K562 (cell line): ENCODE measurements around the gene ZBTB2. TPM values are rescaled to one million over a fixed set of nuclear protein-coding genes. Genes with fewer than 3 reads are reported as not detected.

ENCODE experiments used
- ATAC-seq: fragments of 200-7000 bp; cut with Tn5 transposase; 3 replicates; pipeline ENCODE4 v1.9.1; 2020; ENCODE audit warnings: moderate library complexity
- BruUV-seq: library from RNA; stranded (reverse); fragments of 400-500 nt; replicated peaks from 2 replicates; lab custom pipeline; 2021; lab: Mats Ljungman, UMichigan
- CTCF ChIA-PET: fragments of 300-600 bp; formaldehyde crosslinking; extraction: SDS; loops from one replicate; lab custom pipeline; 2021; ENCODE audit warnings: low intra/inter-chr PET ratio; lab: Yijun Ruan, JAX
- POLR2A ChIA-PET: fragments of 300-600, 350-650 bp; sonication (Branson Sonifier 250); formaldehyde crosslinking; extraction: SDS; loops from one replicate; lab custom pipeline; 2021; ENCODE audit warnings: antibody characterized with exemption, inconsistent platforms; lab: Yijun Ruan, JAX
- DNase-seq, 4 experiments: peaks; one replicate each; pipeline versions ENCODE4 v3.0.0 to v3.0.0-alpha.2; 2011 to 2018; ENCODE audit warnings: low spot score in 3 of 4, mixed read lengths in 3 of 4; ENCODE audit errors: extremely low read depth in 1 of 4
- FAIRE-seq: peaks from 2 replicates; lab custom pipeline; 2011; peaks lifted over from hg19 to GRCh38; lab: Jason Lieb, UNC
- H2AFZ ChIP-seq: 2 replicates; pipeline ENCODE4 v1.6.0; 2011; ENCODE audit warnings: low read depth, low read length, control low read depth, inconsistent platforms
- H3K27ac ChIP-seq: fragments of 200-600 bp; 3 replicates; pipeline ENCODE4 v1.8.0; 2011; ENCODE audit warnings: low read depth, mild to moderate bottlenecking, control low read depth, inconsistent platforms, low read length, moderate library complexity, mixed read lengths; ENCODE audit errors: extremely low read depth
- H3K27me3 ChIP-seq, 2 experiments: fragments of 300-600 bp in 1 of 2; 2 replicates in 1 of 2; 3 replicates in 1 of 2; pipeline versions ENCODE4 v1.6.0 to v1.8.0; 2011; ENCODE audit warnings: inconsistent platforms in 2 of 2, low read length in 2 of 2, mild to moderate bottlenecking in 1 of 2, mixed read lengths in 1 of 2, moderate library complexity in 1 of 2; ENCODE audit not compliant: control insufficient read depth in 2 of 2, insufficient read depth in 2 of 2
- H3K36me3 ChIP-seq: fragments of 300-600 bp; 3 replicates; pipeline ENCODE4 v1.8.0; 2011; ENCODE audit warnings: mild to moderate bottlenecking, low read length, inconsistent platforms; ENCODE audit not compliant: control insufficient read depth, insufficient read depth
- H3K4me1 ChIP-seq, 2 experiments: fragments of 200-600 bp in 1 of 2; replicated peaks in 1 of 2; 2 replicates in 1 of 2; 3 replicates in 1 of 2; pipeline versions ENCODE4 v1.5.1 to v1.8.0; 2011; ENCODE audit warnings: inconsistent platforms in 2 of 2, low read length in 2 of 2, mild to moderate bottlenecking in 1 of 2, mixed read lengths in 1 of 2, moderate library complexity in 1 of 2; ENCODE audit not compliant: control insufficient read depth in 2 of 2, insufficient read depth in 2 of 2
- H3K4me2 ChIP-seq: 2 replicates; pipeline ENCODE4 v1.6.1; 2011; ENCODE audit warnings: low read length, control low read depth, inconsistent platforms, mixed read lengths; ENCODE audit not compliant: insufficient read depth
- H3K4me3 ChIP-seq: fragments of 200-600 bp; sonication (generic), shearing (Covaris generic); 2 replicates; pipeline ENCODE4 v1.5.1; 2016; ENCODE audit warnings: control low read depth, inconsistent platforms
- H3K79me2 ChIP-seq: fragments of 200-600 bp; 3 replicates; pipeline ENCODE4 v1.8.0; 2011; ENCODE audit warnings: low read length, inconsistent platforms; ENCODE audit not compliant: control insufficient read depth, insufficient read depth
- H3K9ac ChIP-seq, 2 experiments: 2 replicates each; pipeline versions ENCODE4 v1.6.0 to v1.6.1; 2011; ENCODE audit warnings: low read depth in 2 of 2, low read length in 2 of 2, control low read depth in 1 of 2, inconsistent platforms in 1 of 2, mild to moderate bottlenecking in 1 of 2, mixed read lengths in 1 of 2; ENCODE audit not compliant: insufficient read depth in 1 of 2
- H3K9me1 ChIP-seq: one replicate; pipeline ENCODE4 v1.6.0; 2011; ENCODE audit warnings: inconsistent platforms, mild to moderate bottlenecking, low read length, moderate library complexity; ENCODE audit not compliant: control insufficient read depth, insufficient read depth
- H3K9me3 ChIP-seq: replicated peaks from 2 replicates; pipeline ENCODE4 v1.5.1; 2011; ENCODE audit warnings: low read depth, low read length, inconsistent platforms; ENCODE audit not compliant: control insufficient read depth, insufficient read depth
- H4K20me1 ChIP-seq: replicated peaks from 2 replicates; pipeline ENCODE4 v1.6.1; 2011; ENCODE audit warnings: low read length, inconsistent platforms, mixed read lengths; ENCODE audit not compliant: control insufficient read depth, insufficient read depth
- BHLHE40 ChIP-seq: IDR thresholded peaks from 2 replicates; pipeline ENCODE4 v1.6.1; 2011; ENCODE audit warnings: low read length, improper control_type of control experiment
- ETV1 ChIP-seq: fragments of 450-650 bp; conservative IDR thresholded peaks from 2 replicates; pipeline ENCODE4 v1.6.1; 2016; ENCODE audit warnings: missing genetic modification characterization, control low read depth, low read depth, missing compliant biosample characterization
- KDM4B ChIP-seq, 2 experiments: fragments of 450-650 bp in 1 of 2; sonication (generic) in 1 of 2; IDR thresholded peaks; 2 replicates each; pipeline ENCODE4 v1.6.1; 2016 to 2017; ENCODE audit warnings: borderline replicate concordance in 2 of 2, antibody characterized with exemption in 1 of 2, low read depth in 1 of 2, mild to moderate bottlenecking in 1 of 2
- KLF16 ChIP-seq: IDR thresholded peaks from 2 replicates; pipeline ENCODE4 v1.6.1; 2016; ENCODE audit warnings: antibody characterized with exemption
- MTA2 ChIP-seq: fragments of 450-650 bp; IDR thresholded peaks from 2 replicates; pipeline ENCODE4 v1.6.1; 2016; ENCODE audit warnings: low read depth
- MYNN ChIP-seq, 2 experiments: sonication (generic); formaldehyde crosslinking in 1 of 2; IDR thresholded peaks; 2 replicates each; pipeline versions ENCODE4 v1.5.0 to v1.6.1; 2016 to 2020; ENCODE audit warnings: antibody characterized with exemption in 1 of 2, missing genetic modification reagents in 1 of 2
- SOX6 ChIP-seq: fragments of 450-650 bp; IDR thresholded peaks from 2 replicates; pipeline ENCODE4 v1.6.1; 2014; ENCODE audit warnings: mild to moderate bottlenecking
- SPI1 ChIP-seq: IDR thresholded peaks from 2 replicates; pipeline ENCODE4 v1.6.1; 2011; ENCODE audit warnings: low read depth, low read length, control low read depth, borderline replicate concordance
- STAG1 ChIP-seq: sonication (generic); formaldehyde crosslinking; IDR thresholded peaks from 2 replicates; pipeline ENCODE4 v1.5.0; 2020; ENCODE audit warnings: missing genetic modification reagents, borderline replicate concordance
- XRCC5 ChIP-seq: fragments of 200-400 bp; formaldehyde crosslinking; IDR thresholded peaks from 2 replicates; pipeline ENCODE4 v1.6.1; 2017; ENCODE audit warnings: low read depth, mild to moderate bottlenecking, low read length
- WGBS: fragments of 100-300 bp; shearing (Covaris generic); methylation state at CpG from one replicate; pipeline ENCODE4 v1.1.6; 2016; ENCODE audit warnings: low coverage, mixed read lengths; ENCODE audit not compliant: insufficient coverage; ENCODE audit errors: missing lambda C conversion rate; 5-methylcytosine and 5-hydroxymethylcytosine counted together
- in situ Hi-C: fragments of 300-500 bp; cut with MboI; formaldehyde crosslinking; loops from 4 replicates; pipeline ENCODE4 v1.15.0; 2018; ENCODE audit warnings: inconsistent platforms, mixed read lengths
- intact Hi-C: fragments of 100-400 bp; cut with micrococcal nuclease; formaldehyde crosslinking; loops from 2 replicates; pipeline ENCODE4 v1.14.2; 2022
- polyA plus RNA-seq, 8 experiments: library from polyadenylated mRNA; depleted of rRNA in 4 of 8; stranded (reverse) in 5 of 8; unstranded in 3 of 8; fragments of >200 nt; fragmentation: Nextera tagmentation in 2 of 8; fragmentation: Illumina TruSeq in 1 of 8; extraction: Ambion mirVana in 2 of 8; extraction: Trizol in 1 of 8; gene quantifications; 2 replicates each; pipeline versions ENCODE4 v1.2.1 to v1.2.3, GENCODE V29; 2011 to 2014; ENCODE audit warnings: inconsistent platforms in 1 of 8, missing spikeins in 1 of 8
- total RNA-seq, 7 experiments: library from RNA; depleted of rRNA in 6 of 7; stranded (reverse); fragments of >200 nt in 6 of 7; fragmentation: Illumina TruSeq in 2 of 7; extraction: Trizol in 2 of 7; gene quantifications; 2 replicates each; pipeline versions ENCODE4 v1.2.1 to v1.2.3, GENCODE V29; 2011 to 2021; ENCODE audit warnings: low replicate concordance in 1 of 7
- TF ChIP-seq, protein P1 (sequence below): fragments of 250-450 bp; sonication (Bioruptor Pico); IDR thresholded peaks from 2 replicates; pipeline ENCODE4 v1.5.1; 2021; ENCODE audit warnings: mild to moderate bottlenecking
- TF ChIP-seq, protein P2 (sequence below), 3 experiments: IDR thresholded peaks in 2 of 3; conservative IDR thresholded peaks in 1 of 3; 2 replicates each; pipeline ENCODE4 v1.5.1; 2011 to 2012; ENCODE audit warnings: low read length in 3 of 3, mild to moderate bottlenecking in 3 of 3, control low read depth in 2 of 3, improper control_type of control experiment in 1 of 3, inconsistent platforms in 1 of 3, low read depth in 1 of 3, mixed read lengths in 1 of 3, moderate library complexity in 1 of 3; ENCODE audit not compliant: insufficient read depth in 2 of 3
- TF ChIP-seq, protein P3 (sequence below): fragments of 450-650 bp; formaldehyde crosslinking; IDR thresholded peaks from 2 replicates; pipeline ENCODE4 v1.4.0; 2020; ENCODE audit warnings: mild to moderate bottlenecking, moderate library complexity

Gene ZBTB2
- total and polyA plus RNA-seq, 9 of the 15 experiments (the other 6 are each of a cell fraction or from before 2014, with no cell fraction given): 5.1 to 26.2 (median 16.4) TPM

DNA sequence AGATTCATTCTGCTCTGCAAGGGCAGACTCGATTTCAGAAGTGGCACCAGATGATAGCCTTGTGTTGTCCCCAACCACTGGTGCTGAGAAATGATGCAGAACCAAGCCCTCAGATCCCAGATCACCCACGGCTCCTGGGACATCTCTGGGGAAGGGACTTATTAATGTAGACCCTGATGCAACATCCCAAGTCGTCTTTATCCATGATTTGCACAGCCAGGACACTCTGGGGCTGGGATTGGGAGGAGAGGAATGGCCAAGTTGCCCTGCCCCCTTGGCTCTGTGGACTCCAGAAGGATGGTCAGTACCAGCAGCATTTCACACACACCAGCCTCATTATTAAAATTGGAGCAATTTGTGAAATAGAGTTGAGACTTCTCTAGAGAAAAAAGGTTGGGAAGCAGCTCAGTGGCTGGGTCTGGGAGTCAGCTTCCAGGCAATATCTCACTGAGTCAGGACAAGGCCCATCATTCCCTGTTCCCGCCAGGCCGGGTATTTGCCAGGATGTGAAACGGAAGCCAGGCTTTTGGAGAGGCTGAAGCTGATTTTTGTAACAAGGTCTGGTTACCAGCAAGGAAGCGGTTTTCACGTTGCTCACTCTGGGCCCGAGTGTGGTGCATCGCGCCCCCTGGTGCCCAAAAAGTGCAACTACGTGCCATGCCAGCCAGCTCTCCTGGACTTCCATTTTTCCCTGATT is 67.4 kb downstream of the ZBTB2 start:
- POLR2A ChIA-PET: interaction anchor here (0.6 to 1.4 kb wide), 12 partner anchors 11 to 701 kb away, joined by 3 to 6 read pairs (median 4); no protein-coding TSS in a partner anchor
- Histone ChIP-seq H3K9me3 (no peaks in the 10 kb centered on the region), H3K79me2 (no peaks in the 10 kb centered on the region), H3K9ac (no peak overlapping the region), H3K4me3 (no peak overlapping the region), H3K36me3 (no peaks in the 10 kb centered on the region), H3K9me1 (no peaks in the 10 kb centered on the region), H3K27ac (no peak overlapping the region), H3K4me1 (peaks cover 0 to 6% of the 10 kb centered on the region in 2 experiments; a peak in 2 of 5 replicates), H4K20me1 (no peaks in the 10 kb centered on the region), H3K27me3 (peaks cover 37 to 51% of the 10 kb centered on the region in 2 experiments), H2AFZ (no peak overlapping the region), H3K4me2 (no peak overlapping the region)
- ATAC-seq: peak; percentile 95
- intact Hi-C loops: loop anchor here (1.0 to 10.0 kb wide), 5 partner anchors 157 to 507 kb away; no protein-coding TSS in a partner anchor
- CTCF ChIA-PET: interaction anchor here (0.6 to 3.5 kb wide), 8 partner anchors 10 to 506 kb away, joined by 3 to 40 read pairs (median 4); no protein-coding TSS in a partner anchor
- peak; percentile 73 to 85 (median 82) for DNase-seq
- peak; percentile 92 for FAIRE-seq
- WGBS: under 1% methylated on average over 12 of the region's 12 CpGs
- in situ Hi-C loops: no loop called here
- no TSS peak for BruUV-seq
- TF ChIP-seq XRCC5: peak; percentile 34; the same call in 1 of the 2 replicates
- TF ChIP-seq MTA2: no peak
- peak; percentile 91 for TF ChIP-seq STAG1 (CRISPR knock-in tag)
- peak; percentile 40; the same call in 1 of the 2 replicates for TF ChIP-seq KLF16
- TF ChIP-seq BHLHE40: 0 out of 2 replicates have a peak, but pooled peaks have one; percentile 44
- no peak for TF ChIP-seq SOX6
- no peak for TF ChIP-seq KDM4B (IDR thresholded peaks at IDR 0.05; ENCODE audit: borderline replicate concordance in 2 of 2, low read depth in 1 of 2)
- TF ChIP-seq, protein P1, sequence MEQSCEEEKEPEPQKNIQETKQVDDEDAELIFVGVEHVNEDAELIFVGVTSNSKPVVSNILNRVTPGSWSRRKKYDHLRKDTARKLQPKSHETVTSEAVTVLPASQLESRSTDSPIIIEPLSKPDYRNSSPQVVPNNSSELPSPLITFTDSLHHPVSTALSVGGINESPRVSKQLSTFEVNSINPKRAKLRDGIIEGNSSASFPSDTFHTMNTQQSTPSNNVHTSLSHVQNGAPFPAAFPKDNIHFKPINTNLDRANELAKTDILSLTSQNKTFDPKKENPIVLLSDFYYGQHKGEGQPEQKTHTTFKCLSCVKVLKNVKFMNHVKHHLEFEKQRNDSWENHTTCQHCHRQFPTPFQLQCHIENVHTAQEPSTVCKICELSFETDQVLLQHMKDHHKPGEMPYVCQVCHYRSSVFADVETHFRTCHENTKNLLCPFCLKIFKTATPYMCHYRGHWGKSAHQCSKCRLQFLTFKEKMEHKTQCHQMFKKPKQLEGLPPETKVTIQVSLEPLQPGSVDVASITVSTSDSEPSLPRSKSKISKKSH (CRISPR knock-in tag): no peak
- 0 out of 2 replicates have a peak, but pooled peaks have one; percentile 13 for TF ChIP-seq ETV1
- 0 out of 2 replicates have a peak, but pooled peaks have one; percentile 40 for TF ChIP-seq MYNN (IDR thresholded peaks at IDR 0.05)
- no peak for TF ChIP-seq MYNN (CRISPR knock-in tag; IDR thresholded peaks at IDR 0.05)
- TF ChIP-seq, protein P2, sequence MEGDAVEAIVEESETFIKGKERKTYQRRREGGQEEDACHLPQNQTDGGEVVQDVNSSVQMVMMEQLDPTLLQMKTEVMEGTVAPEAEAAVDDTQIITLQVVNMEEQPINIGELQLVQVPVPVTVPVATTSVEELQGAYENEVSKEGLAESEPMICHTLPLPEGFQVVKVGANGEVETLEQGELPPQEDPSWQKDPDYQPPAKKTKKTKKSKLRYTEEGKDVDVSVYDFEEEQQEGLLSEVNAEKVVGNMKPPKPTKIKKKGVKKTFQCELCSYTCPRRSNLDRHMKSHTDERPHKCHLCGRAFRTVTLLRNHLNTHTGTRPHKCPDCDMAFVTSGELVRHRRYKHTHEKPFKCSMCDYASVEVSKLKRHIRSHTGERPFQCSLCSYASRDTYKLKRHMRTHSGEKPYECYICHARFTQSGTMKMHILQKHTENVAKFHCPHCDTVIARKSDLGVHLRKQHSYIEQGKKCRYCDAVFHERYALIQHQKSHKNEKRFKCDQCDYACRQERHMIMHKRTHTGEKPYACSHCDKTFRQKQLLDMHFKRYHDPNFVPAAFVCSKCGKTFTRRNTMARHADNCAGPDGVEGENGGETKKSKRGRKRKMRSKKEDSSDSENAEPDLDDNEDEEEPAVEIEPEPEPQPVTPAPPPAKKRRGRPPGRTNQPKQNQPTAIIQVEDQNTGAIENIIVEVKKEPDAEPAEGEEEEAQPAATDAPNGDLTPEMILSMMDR (IDR thresholded peaks at IDR 0.05 in 2 of 3, conservative IDR thresholded peaks at IDR 0.05 in 1 of 3; ENCODE audit: insufficient read depth in 2 of 3, low read depth in 1 of 3, low read length in 3 of 3): peak; percentile 91 to 98 (median 96)
- TF ChIP-seq, protein P3, sequence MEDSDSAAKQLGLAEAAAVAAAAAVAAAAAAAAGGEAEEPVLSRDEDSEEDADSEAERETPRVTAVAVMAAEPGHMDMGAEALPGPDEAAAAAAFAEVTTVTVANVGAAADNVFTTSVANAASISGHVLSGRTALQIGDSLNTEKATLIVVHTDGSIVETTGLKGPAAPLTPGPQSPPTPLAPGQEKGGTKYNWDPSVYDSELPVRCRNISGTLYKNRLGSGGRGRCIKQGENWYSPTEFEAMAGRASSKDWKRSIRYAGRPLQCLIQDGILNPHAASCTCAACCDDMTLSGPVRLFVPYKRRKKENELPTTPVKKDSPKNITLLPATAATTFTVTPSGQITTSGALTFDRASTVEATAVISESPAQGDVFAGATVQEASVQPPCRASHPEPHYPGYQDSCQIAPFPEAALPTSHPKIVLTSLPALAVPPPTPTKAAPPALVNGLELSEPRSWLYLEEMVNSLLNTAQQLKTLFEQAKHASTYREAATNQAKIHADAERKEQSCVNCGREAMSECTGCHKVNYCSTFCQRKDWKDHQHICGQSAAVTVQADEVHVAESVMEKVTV (CRISPR knock-in tag): peak; percentile 91
- TF ChIP-seq SPI1: 0 out of 2 replicates have a peak, but pooled peaks have one; percentile 21
